LNCaP clone FGC (cell line): ENCODE results near the gene PUDP.

Experiments
- DNase-seq: peaks from one replicate; pipeline ENCODE4 v3.0.0-alpha.2; 2011; ENCODE audit warnings: low read depth
- H3K4me3 ChIP-seq: 2 replicates; pipeline ENCODE4 v1.5.1; 2011; ENCODE audit warnings: mild to moderate bottlenecking, low read depth, low read length, control low read depth
- TF ChIP-seq, protein P1 (sequence below): IDR thresholded peaks from 2 replicates; pipeline ENCODE4 v1.5.1; 2012; ENCODE audit warnings: mild to moderate bottlenecking; ENCODE audit not compliant: control insufficient read depth, insufficient read depth; ENCODE audit errors: extremely low read depth

PUDP gene

DNA sequence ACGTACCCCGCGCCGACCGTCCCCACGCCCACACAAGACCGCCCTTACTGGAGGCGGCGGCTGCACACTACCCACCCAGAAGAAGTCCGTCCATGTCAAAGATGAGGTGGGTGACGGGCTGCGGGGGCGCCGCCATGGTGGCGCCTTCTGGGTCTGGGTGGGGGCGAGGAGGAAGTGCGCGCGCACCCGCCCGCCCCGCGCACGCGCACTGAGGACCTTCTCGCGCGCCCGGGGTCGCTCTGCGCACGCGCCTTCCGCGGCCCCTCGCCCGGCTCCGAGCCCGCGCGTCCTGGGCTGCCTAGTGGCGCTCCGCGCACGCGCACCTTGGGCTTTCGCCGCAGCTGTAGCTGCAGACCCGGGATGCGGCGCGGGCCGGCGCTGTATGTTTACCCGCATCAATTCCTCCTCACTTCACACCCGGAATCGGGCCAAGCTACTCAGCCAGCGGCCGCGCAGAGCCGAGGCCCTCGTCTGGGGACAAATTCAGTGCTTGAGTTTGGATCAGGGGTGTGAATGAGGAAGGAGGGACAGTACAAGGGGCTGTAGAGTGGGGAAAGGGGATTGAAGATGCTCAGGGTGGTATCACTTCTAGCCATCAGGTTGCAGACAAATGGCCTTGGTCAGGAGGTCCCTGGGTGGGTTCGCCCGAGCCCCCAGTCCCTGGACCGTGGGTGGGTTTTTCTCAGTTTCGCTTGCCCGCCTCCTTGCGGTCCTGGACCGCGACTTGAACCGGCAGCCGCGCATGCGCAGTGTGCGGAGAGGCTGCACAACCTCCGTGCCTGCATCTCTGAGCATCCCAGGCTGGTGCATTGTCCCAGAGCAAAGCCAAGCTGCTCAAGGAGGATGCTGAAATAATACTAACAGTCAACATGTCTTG lies at the start of gene PUDP:
PUDP (minus strand) TSS at position 176 of the 877 bp plus-strand sequence; CDS start at position 136, 40 bp downstream.
- TF ChIP-seq, protein P1, sequence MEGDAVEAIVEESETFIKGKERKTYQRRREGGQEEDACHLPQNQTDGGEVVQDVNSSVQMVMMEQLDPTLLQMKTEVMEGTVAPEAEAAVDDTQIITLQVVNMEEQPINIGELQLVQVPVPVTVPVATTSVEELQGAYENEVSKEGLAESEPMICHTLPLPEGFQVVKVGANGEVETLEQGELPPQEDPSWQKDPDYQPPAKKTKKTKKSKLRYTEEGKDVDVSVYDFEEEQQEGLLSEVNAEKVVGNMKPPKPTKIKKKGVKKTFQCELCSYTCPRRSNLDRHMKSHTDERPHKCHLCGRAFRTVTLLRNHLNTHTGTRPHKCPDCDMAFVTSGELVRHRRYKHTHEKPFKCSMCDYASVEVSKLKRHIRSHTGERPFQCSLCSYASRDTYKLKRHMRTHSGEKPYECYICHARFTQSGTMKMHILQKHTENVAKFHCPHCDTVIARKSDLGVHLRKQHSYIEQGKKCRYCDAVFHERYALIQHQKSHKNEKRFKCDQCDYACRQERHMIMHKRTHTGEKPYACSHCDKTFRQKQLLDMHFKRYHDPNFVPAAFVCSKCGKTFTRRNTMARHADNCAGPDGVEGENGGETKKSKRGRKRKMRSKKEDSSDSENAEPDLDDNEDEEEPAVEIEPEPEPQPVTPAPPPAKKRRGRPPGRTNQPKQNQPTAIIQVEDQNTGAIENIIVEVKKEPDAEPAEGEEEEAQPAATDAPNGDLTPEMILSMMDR = 0 out of 2 replicates have a peak, but pooled peaks have one; percentile 6
- DNase-seq = no peak
- H3K4me3 ChIP-seq = peak within 1 kb of the TSS; percentile 74

DNA sequence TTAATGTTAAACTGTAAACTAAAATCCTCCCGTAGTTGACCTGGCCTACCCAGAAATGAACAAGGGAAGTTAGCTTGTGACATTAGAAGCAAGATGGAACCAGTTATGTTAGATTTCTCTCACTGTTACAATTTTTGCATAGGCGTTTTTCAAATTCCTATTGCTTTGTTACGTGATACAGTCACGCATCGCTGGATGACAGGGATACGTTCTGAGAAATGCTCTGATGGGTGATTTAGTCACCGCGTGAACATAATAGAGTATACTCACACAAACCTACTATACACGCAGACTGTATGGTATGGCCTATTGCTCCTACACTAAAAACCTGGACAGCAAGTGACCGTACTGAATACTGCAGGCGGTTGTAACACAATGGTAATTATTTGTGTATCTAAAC lies 46.7 kb upstream of the PUDP start:
- no peak overlapping the region for H3K4me3 ChIP-seq
- no peak for DNase-seq
- TF ChIP-seq, protein P1 = no peak

DNA sequence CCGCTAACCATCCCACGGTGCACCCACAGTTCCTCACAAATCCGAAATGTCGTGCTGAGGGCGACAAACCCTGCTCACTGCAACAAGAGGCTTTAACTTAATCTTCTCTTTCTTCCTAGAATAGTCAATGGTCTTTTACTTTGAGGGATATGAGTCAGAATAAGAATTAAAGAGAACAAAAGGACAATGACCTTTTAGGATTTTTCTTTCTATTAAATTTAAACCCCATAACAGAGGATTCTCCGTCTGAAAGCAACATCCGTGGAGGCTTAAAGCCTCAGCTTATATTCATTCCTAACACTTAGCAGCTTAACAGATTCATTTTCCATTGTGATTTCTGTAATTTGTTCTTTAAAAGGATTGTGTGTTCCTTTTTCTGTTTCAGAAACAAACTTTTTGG lies 44.9 kb upstream of the PUDP start:
- TF ChIP-seq, protein P1 = no peak
- DNase-seq = no peak
- H3K4me3 ChIP-seq = no peak overlapping the region

DNA sequence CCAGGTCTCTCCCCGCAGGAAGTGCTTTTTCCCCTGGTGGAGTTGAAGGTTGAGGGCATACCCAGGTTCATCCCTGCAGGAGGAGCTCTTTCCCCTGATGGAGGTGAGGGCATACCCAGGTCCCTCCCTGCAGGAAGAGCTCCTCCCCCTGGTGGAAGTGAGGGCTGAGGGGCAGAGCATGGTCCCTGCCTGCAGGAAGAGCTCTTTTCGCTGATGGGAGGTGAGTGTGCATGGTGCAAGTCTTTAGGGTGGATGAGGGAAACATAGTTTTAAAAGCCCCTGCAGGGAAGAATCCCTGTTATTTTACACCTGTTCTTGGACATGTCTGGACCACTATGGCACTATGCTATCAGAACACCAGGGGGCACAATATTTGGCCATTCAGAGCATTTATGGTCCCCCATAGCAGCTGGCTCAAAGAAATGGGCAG lies 43.7 kb upstream of the PUDP start:
- no peak for DNase-seq
- TF ChIP-seq, protein P1 = 0 out of 2 replicates have a peak, but pooled peaks have one; percentile 16
- H3K4me3 ChIP-seq = no peak overlapping the region

DNA sequence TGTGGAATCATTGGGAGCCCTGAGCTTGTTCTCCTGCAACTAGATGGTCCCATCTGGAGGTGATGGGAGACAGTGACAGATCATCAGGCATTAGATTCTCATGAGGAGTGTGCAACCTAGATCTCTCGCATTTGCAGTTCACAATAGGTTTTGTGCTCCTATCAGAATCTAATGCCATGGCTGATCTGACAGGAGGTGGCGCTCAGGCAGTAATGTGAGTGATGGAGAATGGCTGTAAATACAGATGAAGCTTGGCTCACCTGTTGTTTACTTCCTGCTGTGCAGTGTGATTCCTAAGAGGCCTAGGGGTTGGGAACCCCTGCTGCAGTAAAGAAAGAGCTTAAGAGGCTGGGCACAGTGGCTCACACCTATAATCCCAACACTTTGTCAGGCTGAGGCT lies 42.2 kb upstream of the PUDP start:
- no peak overlapping the region for H3K4me3 ChIP-seq
- TF ChIP-seq, protein P1 = peak; percentile 22; the same call in 1 of the 2 replicates
- no peak for DNase-seq

DNA sequence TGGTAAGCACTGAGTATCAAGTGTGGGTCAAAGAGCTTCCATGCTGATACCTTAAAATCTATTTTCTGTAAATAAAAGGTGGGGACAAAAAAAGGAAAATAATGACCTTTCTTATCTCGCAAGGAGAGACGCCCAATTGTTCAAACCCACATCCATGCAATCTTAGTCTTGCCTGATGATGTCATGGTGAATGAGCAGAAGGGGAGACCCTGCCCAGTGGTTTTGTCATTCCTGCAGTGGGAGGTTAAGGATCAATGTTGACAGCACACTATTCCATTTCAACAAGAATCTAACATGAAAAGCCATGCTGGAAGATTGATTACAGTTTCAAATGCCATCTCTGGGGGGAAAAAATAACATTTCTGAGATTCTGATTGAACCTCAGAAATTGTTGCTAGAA lies 40.7 kb upstream of the PUDP start:
- no peak for DNase-seq
- H3K4me3 ChIP-seq = no peak overlapping the region
- TF ChIP-seq, protein P1 = no peak

DNA sequence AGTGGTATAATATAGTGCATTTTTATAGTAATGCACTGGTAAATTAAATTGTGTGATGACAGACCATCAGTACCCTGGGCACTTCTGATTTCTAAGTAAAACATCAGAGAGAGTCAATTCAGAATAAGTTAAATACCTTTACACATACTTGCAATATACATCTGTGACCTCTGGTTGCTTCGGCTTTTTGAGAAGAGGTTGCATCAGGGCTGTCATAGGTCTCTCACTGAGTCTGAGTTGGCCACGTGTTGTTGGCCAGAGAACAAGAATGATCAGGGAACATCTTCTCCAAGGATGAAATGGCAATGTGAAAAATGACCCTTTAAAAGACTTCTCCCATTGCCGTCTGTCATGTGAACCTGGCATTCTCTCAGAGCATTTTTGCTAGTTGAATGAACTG lies 36.9 kb upstream of the PUDP start:
- no peak overlapping the region for H3K4me3 ChIP-seq
- TF ChIP-seq, protein P1 = no peak
- no peak for DNase-seq
